A673 (cell line): Measurements from ENCODE around the gene OR52D1. TPM values are rescaled to one million over a fixed set of nuclear protein-coding genes. Genes with fewer than 3 reads are reported as not detected.

ENCODE experiments used
- BruUV-seq: library from RNA; stranded (reverse); fragments of 400-500 nt; replicated peaks from 2 replicates; lab custom pipeline; 2021; lab: Mats Ljungman, UMichigan
- CTCF ChIA-PET: fragments of 300-600 bp; sonication (Branson Sonifier 250); formaldehyde crosslinking; loops from one replicate; lab custom pipeline; 2022; ENCODE audit warnings: antibody characterized with exemption; lab: Charles Lee
- POLR2A ChIA-PET: fragments of 300-600 bp; sonication (Branson Sonifier 250); formaldehyde crosslinking; loops from one replicate; lab custom pipeline; 2022; ENCODE audit warnings: antibody characterized with exemption; ENCODE audit not compliant: low non-redundant PET; lab: Charles Lee
- DNase-seq: peaks from one replicate; pipeline ENCODE4 v3.0.0-alpha.2; 2015; ENCODE audit warnings: low spot score
- H3K27ac ChIP-seq: fragments of 200-600 bp; sonication (generic); 2 replicates; pipeline ENCODE4 v1.5.1; 2016; ENCODE audit warnings: mixed run types, low read depth, mild to moderate bottlenecking, mixed read lengths, antibody characterized with exemption, low read length; ENCODE audit not compliant: poor library complexity, severe bottlenecking
- H3K27me3 ChIP-seq: fragments of 200-600 bp; sonication (generic); replicated peaks from 2 replicates; pipeline ENCODE4 v1.6.1; 2017; ENCODE audit warnings: mixed run types, low read depth, mild to moderate bottlenecking, mixed read lengths, antibody characterized with exemption, low read length; ENCODE audit not compliant: insufficient read depth, poor library complexity
- H3K36me3 ChIP-seq: fragments of 200-600 bp; sonication (generic); 2 replicates; pipeline ENCODE4 v1.6.1; 2016; ENCODE audit warnings: mixed run types, mild to moderate bottlenecking, mixed read lengths, antibody characterized with exemption, low read length; ENCODE audit not compliant: insufficient read depth, poor library complexity, severe bottlenecking
- H3K4me1 ChIP-seq: fragments of 200-600 bp; sonication (generic); 2 replicates; pipeline ENCODE4 v1.6.1; 2017; ENCODE audit warnings: mixed run types, mild to moderate bottlenecking, mixed read lengths, antibody characterized with exemption, low read length; ENCODE audit not compliant: insufficient read depth, poor library complexity, severe bottlenecking
- H3K4me3 ChIP-seq: fragments of 200-600 bp; sonication (generic); 2 replicates; pipeline ENCODE4 v1.5.1; 2016; ENCODE audit warnings: low read depth, mixed run types, mild to moderate bottlenecking, mixed read lengths, low read length; ENCODE audit not compliant: poor library complexity, severe bottlenecking
- H3K9me3 ChIP-seq: fragments of 200-600 bp; sonication (generic); 2 replicates; pipeline ENCODE4 v1.6.1; 2016; ENCODE audit warnings: mixed run types, low read depth, mild to moderate bottlenecking, mixed read lengths, antibody characterized with exemption, low read length; ENCODE audit not compliant: poor library complexity, severe bottlenecking
- CTCF ChIP-seq: fragments of 300-800, 200-600 bp; sonication (generic); conservative IDR thresholded peaks from 2 replicates; pipeline ENCODE4 v1.5.1; 2017; ENCODE audit warnings: low read depth, mild to moderate bottlenecking, antibody characterized with exemption, low read length, moderate library complexity, mixed read lengths
- EZH2 ChIP-seq: fragments of 200-600 bp; sonication (generic); IDR thresholded peaks from 2 replicates; pipeline ENCODE4 v1.6.1; 2017; ENCODE audit warnings: borderline replicate concordance, low read depth, mild to moderate bottlenecking, mixed read lengths, antibody characterized with exemption, low read length; ENCODE audit not compliant: poor library complexity, severe bottlenecking
- intact Hi-C: fragments of 100-400 bp; cut with micrococcal nuclease; formaldehyde crosslinking; loops from one replicate; pipeline ENCODE4 v1.10.0; 2022; ENCODE audit not compliant: unreplicated experiment
- total RNA-seq: library from RNA; stranded (reverse); gene quantifications from 2 replicates; pipeline ENCODE4 v1.2.3, GENCODE V29; 2021

Gene OR52D1
- total RNA-seq, 1 experiment from 2014 or later = not detected

DNA sequence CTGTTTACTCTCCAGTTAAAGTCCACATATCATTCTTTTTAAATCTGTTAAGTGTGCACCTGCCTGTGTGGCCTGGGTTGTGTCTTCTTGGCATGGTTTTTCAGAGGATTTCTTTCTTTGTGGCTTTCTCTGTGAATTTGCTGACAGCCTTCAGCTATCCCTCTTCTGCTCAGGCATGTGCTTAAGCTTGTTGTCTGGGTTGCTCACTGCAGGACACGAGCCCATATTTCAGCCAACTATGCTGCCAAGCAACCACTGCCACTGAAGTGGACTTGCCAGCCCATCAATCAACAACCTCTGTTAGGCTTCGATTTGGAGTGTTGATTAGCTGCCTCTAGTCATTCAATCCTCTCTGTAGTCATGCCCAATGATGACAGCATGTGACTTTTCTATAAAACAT is 21.0 kb upstream of the OR52D1 start:
- CTCF ChIA-PET = no interaction called here
- BruUV-seq = no TSS peak

GRCh38 chr11:5473921-5474320 is 14.6 kb upstream of the OR52D1 start:
- no TSS peak for BruUV-seq
- Histone ChIP-seq H3K4me3 (no peak overlapping the region), H3K27ac (no peak overlapping the region), H3K4me1 (no peaks in the 10 kb centered on the region), H3K9me3 (no peaks in the 10 kb centered on the region), H3K27me3 (no peaks in the 10 kb centered on the region), H3K36me3 (no peaks in the 10 kb centered on the region)
- TF ChIP-seq CTCF (no peak), EZH2 (no peak)
- intact Hi-C loops = no loop called here
- CTCF ChIA-PET = no interaction called here
- POLR2A ChIA-PET = no interaction called here
- no peak for DNase-seq

More for the DNA sequence above, 21.0 kb upstream of the OR52D1 start:
- H3K27ac ChIP-seq = no peak overlapping the region
- POLR2A ChIA-PET = no interaction called here
- H3K4me1 ChIP-seq = no peaks in the 10 kb centered on the region
- H3K4me3 ChIP-seq = no peak overlapping the region
- intact Hi-C loops = no loop called here
- no peaks in the 10 kb centered on the region for H3K9me3 ChIP-seq
- no peaks in the 10 kb centered on the region for H3K36me3 ChIP-seq
- DNase-seq = no peak
- H3K27me3 ChIP-seq = no peaks in the 10 kb centered on the region
- TF ChIP-seq EZH2 (no peak), CTCF (no peak)

DNA sequence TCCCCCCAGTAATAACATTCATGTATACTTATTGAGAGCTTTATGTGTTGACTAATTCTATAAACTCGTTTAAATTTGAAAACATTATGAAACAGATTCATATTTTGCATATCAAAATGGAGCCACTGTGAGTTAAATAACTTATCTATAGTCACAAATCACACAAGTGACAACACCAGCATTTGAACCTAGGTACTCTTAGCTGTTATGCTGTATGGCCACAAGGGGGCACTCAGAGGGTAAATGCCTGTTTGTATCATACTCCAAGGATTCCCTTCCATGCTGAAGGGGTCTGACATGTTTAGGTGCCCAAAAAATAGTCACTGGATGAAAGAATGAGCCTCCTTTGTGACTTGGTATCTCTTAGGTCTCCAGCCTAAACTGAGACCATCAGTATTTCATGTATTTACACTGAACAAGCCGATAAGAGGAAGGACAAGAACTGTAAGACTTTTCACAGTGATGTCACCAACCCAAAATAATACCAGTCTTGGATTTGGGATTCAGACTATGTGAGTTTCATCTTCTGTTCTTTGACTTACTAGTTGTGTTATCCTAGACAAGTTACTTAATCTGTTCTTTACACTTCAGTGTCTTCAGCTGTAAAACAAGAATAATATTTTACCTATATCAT is 12.2 kb upstream of the OR52D1 start:
- Histone ChIP-seq H3K27me3 (no peaks in the 10 kb centered on the region), H3K9me3 (no peaks in the 10 kb centered on the region), H3K36me3 (no peaks in the 10 kb centered on the region), H3K27ac (no peak overlapping the region), H3K4me3 (no peak overlapping the region), H3K4me1 (no peaks in the 10 kb centered on the region)
- CTCF ChIA-PET = interaction anchor here (0.7 kb wide), 1 partner anchor 45 kb away, joined by 4 read pairs; no protein-coding TSS in a partner anchor
- POLR2A ChIA-PET = interaction anchor here (0.6 kb wide), 1 partner anchor 899 kb away, joined by 3 read pairs; no protein-coding TSS in a partner anchor
- DNase-seq = peak; percentile 52
- TF ChIP-seq EZH2 = no peak
- peak; percentile 79 for TF ChIP-seq CTCF
- no TSS peak for BruUV-seq
- intact Hi-C loops = loop anchor here (1.0 kb wide), 1 partner anchor 332 kb away; the partner anchor contains the start of gene OR52N2
